SIG-M5 treated with dmso at 0.1 percent for 504 hours (cell line): ENCODE measurements around the gene PKNOX2.

Experiments
- DNase-seq: peaks from one replicate; lab custom pipeline; 2025; ENCODE audit not compliant: unreplicated experiment; lab: John Stamatoyannopoulos, UW

PKNOX2 gene

GRCh38 chr11:125376117-125376516, 211.6 kb downstream of the PKNOX2 start:
- no peak for DNase-seq

DNA sequence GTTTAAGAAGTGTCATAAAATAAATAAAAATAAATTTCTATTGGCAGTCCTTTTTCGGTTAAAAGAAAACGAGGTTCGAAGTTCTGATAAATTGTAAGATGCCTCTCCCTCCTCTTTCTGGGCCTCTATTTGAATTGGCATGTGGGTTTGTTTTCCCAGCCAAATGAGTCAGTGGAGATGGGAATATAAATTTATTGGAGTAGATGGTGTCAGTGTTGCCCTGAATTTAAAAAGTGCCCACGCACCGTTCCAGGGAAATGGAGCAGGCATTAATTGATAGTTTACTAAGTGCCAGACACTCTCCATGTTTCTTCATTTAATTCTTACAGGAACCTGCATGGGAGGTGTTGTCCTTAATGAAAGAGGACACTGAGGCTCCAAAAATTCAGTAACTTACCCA, 212.3 kb downstream of the PKNOX2 start:
- DNase-seq = no peak

- DNase-seq = no peak
Measured at GRCh38 chr11:125378083-125378482, 213.5 kb downstream of the PKNOX2 start.

DNA sequence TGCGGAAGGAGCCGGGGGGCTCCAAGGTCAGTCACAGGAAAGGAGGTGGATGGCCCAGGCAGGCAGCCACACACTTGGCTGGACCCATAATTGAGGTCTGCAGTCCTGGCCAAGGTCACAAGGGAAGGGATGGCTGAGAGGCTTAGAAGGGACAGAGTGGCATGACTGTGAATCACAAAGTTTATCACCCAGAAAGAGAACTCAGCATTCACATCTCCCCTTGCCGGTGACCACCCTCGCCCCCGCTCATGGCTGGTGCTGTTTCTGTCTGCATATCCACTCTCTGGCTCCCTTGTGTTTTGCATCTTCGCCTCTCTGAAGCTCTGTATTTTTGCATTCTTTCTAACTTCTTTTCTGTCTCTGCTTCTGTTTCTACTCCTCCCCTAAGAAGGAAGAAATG, 214.0 kb downstream of the PKNOX2 start:
- no peak for DNase-seq

DNA sequence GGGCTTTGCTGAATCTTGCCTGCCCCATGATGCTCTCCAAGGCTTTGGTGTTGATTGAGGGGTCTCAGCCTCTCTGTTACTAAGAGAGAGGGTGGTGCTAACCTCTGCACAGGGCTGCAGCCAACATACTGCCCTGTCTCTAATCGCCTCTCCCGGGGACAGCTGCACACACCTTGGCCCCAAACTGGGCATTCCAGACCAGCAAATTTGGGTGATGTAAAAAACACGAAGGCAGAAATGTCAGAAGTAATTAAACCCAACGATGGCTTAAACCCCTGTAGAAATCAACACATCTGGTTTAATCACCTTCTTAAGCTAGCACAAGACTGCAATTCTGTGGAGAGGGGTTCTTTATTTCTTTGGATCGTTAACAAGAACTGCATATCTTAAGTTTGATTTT, 215.0 kb downstream of the PKNOX2 start:
- no peak for DNase-seq

GRCh38 chr11:125379981-125380380, 215.4 kb downstream of the PKNOX2 start:
- no peak for DNase-seq

DNA sequence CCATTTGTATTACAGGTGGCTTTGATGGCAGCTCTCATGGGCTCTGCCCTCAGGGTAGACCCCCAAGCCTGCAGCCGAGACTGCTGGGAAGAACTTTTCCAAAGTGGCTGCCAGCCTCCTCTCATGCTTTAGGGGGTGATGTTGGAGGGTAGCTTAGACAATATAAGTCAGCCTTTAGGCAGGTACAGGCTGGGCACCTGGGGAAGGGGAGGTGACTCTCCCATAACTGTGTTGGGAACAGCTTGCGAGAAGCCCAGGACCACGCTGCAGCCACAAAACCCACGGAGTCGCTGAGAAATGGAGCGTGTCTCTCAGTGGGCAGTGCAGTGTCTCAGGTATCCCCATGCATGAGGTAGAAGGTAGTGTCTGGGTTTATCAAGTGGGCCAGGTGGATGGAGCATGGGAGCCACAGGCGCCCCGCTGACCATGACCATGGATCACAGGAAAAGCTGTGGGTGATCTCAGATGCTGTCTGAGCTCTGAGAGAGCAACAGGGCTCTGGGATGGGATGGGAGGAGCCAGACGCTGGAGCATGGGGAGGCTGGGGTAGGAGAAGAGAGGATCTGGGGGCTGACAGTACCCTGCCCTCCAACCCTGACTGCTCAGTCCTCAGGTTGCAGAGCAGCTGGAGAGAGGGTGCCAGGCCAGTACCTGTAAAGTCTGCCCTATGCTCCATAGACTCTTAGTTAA, 216.3 kb downstream of the PKNOX2 start:
- no peak for DNase-seq

DNA sequence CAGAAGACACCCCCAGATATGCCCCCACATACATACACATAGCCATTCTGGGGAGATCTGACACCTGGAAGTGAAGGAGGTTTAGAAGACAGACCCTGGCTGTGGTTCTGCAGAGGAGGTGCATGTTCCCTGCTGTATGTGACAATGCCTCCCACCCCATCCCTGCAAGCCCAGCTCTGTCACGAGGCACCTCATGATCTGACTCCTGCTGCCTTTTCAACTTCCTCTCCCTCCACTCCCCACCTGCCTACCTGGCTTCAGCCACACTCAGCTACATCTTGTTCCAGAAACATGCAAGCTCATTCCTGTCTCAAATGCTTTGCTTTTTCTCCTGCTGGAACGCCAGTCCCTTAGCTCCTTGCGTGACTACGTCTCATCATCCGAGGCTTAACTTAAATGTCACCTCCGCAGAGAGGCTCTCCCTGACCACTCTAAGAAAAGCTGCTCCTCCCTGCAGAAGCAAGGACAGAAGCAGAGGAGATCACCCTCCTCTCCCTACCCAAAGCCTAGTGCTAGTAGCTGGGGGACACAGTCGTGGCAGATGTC, 217.0 kb downstream of the PKNOX2 start:
- DNase-seq = no peak

DNA sequence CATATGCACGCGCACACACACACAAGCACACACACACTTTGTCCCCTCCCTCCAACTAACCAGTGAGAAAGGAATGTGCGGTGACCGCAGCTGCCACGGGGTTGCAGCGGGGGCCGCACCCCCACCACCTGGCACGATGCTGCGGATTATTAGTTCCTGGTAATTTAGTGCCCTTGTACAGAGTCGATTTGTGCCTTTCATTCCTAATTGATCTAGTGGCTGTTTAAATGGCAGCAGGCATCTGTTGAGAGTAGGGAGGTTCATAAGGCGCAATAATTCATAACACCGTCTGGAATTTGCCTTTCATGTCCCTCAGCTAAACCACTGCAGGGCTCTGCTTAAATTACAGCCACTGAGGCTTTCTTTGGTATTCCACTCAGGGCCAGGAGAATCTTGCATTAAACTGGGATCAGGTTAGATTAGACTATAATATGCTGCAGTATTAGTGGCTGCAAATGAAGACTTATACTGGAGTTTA, 217.8 kb downstream of the PKNOX2 start:
- DNase-seq = no peak

DNA sequence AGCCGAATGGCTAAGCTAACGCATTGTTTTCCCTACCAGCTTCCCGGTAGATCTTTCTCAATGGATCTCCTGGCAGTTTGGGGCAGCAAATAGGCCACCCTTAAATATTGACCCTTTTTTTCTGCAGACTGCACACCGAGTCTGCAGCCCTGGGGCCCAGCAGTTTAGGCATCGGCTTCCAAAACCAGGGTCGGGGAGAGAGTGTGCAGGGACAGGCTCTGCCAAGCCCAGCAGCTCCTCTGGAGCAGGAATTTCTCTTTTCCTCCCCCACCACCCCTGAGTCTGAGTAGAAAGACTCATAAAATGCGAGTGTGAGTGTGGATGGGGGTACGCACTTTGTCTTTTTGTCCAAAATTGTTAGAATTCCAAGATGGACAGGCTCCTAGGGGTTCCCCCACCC, 218.3 kb downstream of the PKNOX2 start:
- DNase-seq = no peak

GRCh38 chr11:125384825-125385224, 220.3 kb downstream of the PKNOX2 start:
- no peak for DNase-seq

DNA sequence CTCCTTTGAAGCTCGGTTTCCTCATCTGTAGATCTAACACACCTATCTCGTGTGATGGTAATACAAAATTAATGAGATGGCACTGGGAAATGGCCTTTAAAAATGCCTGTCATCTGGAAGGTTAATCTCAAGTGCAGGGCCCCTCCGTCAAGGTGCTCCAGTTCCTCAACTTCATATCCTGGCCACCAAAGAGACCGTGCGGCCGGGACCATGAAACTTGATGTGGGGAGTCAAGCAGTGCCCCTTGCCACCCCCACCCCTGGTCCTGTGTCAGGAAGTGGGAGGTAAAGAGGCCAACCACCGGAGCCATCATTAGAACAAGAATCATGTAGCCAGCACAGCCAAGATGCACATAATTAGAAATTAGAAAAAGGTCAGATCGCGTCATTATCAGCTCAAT, 223.3 kb downstream of the PKNOX2 start:
- no peak for DNase-seq

DNA sequence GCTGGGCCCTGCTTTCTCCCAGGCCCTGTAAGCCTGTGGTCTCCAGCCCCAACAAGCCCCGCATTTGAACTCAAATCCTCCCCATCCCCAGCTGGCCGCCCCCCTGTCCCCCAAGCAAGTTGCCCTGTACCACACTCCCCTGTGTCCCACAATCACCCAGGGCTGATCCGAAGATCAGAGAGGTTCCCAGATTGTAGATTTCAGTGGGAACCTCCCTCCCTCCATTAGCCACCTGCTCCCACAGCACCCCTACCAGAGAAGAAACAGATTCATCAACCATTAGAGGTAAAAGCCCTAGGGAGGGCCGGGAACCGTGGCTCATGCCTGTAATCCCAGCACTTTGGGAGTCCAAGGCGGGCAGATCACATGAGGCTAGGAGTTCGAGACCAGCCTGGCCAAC, 224.1 kb downstream of the PKNOX2 start:
- DNase-seq = no peak

GRCh38 chr11:125389339-125390166, 225.0 kb downstream of the PKNOX2 start:
- no peak for DNase-seq

GRCh38 chr11:125390946-125391345, 226.4 kb downstream of the PKNOX2 start:
- no peak for DNase-seq

DNA sequence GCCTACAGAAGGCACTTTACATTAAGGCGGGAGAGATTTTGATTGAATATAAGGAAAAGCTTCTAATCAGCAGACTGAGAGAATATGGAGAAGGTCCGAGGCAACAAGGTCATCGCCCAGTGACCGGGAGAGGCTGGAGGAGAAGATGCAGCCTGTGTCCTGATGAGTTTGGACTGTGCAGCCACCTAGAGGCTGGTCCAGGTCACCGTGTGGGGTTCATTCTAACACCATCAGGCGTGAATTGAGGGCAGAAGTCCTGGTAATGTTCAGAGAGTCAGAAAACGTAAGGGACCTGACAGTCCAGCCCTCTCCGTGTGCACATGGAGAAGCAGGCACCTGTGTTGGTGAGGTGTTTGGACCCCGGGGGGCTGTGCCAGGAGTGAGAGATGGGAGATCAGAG, 228.8 kb downstream of the PKNOX2 start:
- no peak for DNase-seq

DNA sequence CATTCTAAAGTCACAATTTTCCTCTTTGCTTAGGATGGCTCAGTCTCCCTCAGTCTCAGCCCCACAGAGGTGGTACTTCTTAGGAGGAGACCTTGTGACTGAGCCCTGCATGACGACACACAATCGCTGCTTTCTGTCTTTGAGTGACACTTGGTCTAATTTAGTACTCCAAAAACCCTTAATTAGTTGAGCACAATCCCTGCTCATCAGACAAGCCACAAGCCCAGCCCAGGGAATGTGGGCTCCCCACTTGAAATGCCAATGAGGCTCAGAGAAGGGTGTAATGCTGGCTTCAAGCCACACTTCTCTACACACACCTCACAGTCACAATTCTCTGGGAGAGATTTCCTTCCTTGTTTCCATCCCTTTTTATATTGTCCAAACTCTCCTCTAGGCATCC, 229.7 kb downstream of the PKNOX2 start:
- DNase-seq = no peak

GRCh38 chr11:125397421-125397820, 232.9 kb downstream of the PKNOX2 start:
- DNase-seq = no peak

DNA sequence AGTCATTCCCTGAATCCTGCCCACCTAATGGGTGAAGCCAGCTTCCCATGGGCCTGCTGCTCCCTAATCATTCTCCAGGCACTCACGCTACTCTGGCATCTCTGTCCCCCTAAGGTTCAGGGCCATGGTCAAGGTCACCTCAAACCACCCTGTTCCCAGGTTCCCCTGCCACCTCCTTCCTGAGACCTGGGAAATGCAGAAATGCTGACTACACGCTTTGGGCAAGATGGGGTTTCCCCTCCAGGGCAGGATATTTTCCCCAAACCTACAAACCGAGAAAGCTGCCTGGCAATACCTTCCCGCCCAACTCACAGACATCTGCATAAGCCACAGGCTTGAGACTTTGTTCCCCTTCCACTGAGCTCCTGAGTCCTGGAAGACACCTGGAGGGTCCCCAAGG, 233.9 kb downstream of the PKNOX2 start:
- DNase-seq = no peak

DNA sequence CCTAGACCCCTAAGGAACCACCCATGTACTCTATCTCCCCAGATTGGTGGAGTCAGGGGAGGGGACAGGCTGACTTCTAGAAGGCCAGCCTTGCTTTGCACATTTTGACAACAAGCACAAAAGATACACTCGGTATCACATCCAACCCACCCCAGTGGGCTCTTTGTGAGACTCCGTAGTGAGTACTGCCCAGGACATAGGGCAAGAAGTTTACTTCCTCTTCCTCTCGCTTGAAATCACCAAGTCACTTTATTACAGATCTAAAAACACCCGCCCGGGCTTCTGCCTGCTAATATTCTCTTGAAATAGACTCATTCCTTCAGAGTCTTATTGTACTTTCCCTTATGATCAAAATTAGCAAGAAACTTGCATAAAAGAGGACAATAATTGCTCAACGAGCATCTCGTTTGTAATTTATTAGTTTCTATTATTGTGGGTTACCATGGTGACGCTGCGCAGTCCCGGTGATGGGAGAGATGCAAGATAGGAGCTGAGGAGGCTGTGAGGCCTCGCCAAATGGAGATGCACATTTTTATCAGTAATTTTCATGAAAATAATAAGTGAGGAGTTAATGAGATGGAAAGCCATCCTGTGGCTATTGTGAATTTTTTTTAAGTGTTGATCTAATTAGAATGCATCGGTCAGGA, 234.6 kb downstream of the PKNOX2 start:
- no peak for DNase-seq

- no peak for DNase-seq
Measured at GRCh38 chr11:125399945-125400344, 235.4 kb downstream of the PKNOX2 start.

DNA sequence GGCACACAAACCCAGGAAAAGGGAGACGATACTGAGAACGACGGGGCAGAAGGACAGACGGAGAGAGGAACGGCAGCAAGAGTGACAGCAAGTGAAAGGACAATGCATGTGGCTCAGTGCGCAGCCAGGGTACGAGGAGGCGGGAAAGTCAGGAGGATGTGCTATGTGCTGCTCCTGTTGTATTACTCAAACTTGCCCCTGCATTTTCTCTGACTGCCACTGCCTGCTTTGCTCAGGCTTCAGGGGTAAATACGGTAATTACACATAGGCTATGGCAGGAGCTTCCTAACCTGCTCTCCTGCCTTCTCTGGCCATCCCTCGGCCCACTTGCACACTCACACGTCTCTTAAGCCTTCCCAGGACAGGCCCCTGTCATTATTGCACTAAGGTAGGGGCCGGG, 236.7 kb downstream of the PKNOX2 start:
- no peak for DNase-seq
